T-helper 9 cell (primary cell): ENCODE data around the gene GTF2A1.
"Not testable (repeated sequence)": the region's sequence is repeated elsewhere in the genome, so short reads cannot be mapped to it uniquely, and the experiment has no call there.

ENCODE experiments used
- DNase-seq: peaks from one replicate; pipeline ENCODE4 v3.0.0-alpha.2; 2020
- total RNA-seq, 2 donors: gene quantifications; one replicate each; lab custom pipeline; 2026; lab: John Stamatoyannopoulos, UW

GTF2A1 gene
- total RNA-seq = 37.4 to 72.6 reads per million in 2 donors

DNA sequence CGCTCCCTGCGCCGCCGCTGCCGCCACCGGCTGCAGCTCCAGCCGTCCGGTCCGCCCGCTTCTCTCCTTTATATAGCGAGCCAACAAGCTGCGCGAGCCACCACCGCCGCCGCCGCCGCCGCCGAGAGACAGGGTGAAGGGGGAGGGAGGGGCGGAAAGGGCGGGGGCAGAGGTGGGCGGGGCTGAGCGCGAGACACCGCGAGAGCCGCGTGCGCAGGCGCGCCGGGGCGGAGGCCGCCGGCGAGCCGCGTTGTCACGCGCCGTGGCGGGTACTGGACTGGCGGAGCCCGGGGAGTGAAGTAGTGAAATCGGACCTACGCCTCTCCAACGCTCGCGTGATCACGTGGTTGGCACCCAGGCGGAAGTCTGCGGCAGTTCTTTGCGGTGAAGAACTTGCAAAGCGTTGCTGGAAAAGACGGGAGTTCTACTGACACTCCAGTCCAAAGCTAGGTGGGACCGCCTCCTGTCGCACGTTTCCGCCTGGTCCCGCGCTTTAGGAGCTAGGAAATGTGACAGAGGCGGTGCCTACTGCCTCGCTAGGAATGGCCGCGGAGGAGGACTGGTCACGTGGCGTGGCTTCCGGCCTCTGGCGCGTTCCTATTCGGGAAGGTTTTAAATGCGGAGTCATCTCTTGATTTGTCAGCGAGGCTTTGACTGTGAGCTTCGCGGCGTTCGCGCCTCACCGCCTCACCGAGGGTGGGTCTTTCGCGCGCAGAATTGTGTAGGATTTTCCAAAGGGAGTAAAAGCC is at the start of gene GTF2A1:
Gene GTF2A1, minus strand, starts transcription at position 130 of the 749 bp plus-strand sequence. CDS start 441 bp downstream, outside the sequence.
- DNase-seq = peak; percentile 95

DNA sequence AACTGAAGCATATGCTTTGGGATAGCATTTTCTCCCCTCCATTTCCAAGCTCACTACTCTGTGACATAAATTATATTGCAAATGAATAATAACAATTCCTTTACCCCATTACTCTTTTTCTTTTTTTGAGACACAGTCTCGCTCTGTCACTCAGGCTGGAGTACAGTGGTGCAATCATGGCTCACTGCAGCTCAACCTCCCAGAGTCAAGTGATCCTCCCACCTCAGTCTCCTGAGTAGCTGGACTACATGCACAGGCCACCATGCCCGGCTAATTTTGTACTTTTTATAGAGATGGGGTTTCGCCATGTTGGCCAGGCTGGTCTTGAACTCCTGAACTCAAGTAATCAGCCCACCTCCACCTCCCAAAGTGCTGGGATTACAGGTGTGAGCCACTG is 49.2 kb upstream of the GTF2A1 start:
- no peak for DNase-seq

DNA sequence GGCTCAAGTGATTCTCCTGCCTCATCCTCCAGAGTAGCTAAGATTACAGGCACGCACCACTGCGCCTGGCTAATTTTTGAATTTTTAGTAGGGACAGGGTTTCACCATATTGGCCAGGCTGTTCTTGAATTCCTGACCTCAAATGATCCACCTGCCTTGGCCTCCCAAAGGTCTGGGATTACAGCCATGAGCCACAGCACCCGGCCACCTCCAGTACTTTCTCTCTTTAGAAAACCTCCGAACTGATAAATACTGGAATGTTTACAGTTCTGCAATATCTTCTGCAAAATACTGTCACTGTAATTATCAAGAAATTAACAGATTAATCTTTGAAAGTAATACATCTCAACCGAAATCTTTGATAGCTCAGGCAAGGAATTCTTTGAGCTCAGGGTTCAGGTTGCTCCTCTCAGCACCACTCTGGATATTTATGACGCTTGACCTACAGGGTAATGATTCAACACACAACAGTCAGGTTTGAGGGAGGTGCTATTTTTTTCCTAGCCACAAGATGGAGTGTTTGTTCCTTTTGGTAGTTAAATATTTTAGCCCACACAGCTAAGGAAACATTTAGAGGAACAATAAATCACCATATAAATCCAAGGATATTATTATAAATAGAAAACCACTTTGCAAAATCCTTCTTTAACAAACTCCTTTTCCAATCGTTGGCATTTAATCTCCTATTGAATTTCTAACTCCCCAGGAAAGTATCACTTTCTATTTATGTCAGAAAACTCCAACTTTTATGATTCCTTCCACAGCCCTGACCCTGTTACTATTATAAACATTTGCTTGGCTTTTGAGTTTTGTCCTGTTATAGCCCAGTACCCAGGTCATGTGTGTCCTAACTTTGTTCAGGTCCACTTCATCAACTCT is 48.6 kb upstream of the GTF2A1 start:
- DNase-seq = no peak

DNA sequence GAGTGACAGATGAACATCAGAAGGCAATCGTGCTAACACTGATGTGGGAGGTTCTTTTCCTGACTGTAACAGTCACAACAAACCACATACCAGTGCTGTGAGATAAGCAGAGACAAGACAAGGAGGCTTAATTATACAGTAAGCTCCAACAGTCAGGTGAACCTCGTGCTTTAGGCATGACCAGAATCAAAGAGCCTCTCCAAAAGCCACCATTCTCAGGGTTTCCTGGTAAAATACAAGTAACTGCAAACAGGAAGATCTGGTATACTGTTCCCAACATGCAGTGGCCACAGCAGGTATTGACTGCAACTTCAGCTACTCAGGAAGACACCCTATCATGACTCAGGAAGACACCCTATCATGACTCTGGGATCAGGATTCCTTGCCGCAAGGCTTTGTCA is 47.3 kb upstream of the GTF2A1 start:
- DNase-seq = no peak

DNA sequence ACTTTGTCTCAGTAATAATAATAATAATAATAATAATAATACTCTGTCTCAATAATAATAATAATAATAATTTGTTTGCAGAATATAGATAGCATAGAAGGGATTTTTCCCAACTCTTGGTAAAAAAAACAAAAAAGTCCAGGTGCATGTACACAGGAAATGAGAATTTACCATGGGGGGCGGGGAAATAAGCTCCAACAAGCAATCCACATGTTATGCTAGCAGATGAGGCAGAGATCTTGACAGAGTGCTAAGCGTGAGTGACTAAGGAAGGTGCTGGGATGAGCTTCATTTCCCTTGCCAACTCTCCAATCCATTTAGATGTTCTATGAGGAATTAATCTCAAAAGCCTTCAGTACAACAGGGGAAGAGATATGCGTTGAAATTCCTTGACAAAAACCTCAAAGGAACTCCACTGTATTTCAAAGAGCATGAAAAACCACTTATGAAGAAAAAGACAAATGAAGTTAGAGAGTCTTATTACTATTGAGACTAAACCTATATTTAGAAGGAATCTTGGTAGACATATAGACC is 44.9 kb upstream of the GTF2A1 start:
- DNase-seq = no peak

DNA sequence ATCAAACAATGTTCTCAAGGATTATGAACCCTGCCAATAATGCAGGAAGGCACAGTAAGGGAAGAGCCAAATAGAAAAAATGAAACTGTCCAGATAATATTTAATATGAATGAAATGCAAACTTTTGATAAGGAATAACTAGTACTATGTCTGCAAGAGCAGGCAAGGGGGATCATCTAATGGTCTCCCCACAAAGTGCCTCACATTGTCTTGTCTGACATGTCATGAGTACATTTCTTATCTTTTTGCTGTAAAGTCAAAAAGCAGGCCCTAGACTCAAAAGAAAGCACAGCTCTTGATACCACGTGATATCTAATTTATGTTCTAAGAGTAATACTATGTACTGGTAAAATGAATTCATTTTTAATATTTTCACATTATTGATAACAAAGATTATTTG is 43.9 kb upstream of the GTF2A1 start:
- DNase-seq = no peak

DNA sequence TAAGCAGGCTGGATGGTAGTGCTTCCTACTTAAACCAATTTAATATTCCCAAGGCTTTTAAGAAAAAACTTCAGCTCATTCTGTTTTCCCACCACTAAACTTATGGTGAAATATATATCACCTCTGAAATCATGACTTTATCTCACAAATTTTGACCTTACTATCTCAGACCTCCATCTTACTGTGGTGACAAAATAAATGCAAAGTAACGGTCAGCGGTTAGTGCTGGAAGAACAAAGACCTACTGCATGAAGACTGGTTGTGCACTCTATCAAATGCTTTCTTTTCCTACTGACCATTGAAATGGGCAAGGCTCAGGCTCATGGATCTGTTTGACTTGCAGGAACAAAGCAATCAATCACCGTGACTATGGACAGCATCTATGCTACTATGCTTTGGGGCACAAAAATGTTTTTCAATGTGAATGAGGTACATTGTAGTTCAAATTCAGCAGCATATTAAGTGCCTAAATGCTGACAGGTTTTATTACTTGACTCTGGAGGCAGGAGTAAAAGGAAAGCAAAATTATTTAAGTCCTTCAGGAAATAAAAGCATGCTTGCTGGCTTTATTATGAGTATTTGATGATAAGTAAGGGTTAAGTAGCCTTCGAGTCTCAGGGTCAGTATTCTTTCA is 43.1 kb upstream of the GTF2A1 start:
- DNase-seq = no peak

DNA sequence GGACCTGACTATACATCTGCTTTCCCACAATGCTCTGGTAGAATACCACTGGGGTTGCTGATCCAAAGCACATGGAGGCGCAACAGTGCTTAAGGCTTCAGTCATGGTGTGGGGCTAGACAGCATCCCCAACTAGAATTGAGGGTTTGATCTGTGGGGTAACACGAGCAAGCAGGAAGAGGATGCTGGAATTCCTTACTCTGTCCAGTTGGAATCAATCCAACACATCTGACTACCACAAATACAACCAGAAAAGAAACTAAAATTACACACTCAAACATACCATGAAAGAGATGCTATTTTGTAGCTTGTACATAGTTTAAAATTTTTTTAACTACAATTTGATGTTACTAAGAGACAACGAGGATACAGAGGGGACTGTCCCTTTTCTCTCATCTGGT is 40.4 kb upstream of the GTF2A1 start:
- no peak for DNase-seq

DNA sequence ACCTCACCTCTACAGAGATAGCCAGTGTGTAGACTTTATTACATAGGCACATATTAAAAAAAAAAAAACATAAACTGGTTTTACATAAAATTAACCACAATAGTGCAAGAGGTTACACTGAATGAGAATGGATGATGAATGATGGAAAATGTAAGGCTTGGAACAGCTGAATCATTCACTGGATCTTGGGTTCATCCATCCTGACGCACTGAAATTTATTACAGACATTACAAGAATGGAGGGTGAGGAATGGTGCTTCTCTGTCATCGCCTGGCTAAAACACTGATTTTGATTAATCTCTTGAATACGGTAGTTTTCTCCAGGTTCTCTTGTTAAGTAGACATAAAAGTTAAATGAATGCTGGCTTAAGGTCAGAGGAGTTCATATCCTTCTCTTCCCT is 40.0 kb upstream of the GTF2A1 start:
- DNase-seq = no peak

DNA sequence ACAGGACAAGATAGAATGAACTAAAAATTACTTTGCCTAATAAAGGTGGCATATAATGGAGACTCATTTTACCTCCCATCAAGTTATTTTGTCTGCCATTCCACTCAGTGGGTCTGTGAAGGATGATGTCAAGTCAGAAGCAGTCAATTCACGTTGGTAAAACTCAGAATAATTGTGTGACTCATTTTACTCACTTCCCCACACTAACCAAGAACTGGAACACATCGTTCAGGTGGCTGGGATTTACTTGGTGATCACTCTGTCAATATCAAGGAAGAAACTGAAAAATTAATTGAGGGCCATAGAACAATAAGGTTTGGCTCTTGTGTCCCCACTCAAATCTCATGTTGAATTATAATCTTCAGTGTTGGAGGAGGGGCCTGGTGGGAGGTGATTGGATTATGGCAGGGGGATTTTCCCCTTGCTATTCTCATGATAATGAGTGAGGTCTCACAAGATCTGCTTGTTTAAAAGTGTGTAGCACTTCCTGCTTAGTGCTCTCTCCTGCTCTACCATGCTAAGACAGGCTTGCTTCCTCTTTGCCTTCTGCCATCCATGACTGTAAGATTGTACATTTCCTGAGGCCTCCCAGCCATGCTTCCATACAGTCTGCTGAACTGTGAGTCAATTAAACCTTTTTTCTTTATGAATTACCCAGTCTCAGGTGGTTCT is 35.7 kb upstream of the GTF2A1 start:
- DNase-seq = no peak

DNA sequence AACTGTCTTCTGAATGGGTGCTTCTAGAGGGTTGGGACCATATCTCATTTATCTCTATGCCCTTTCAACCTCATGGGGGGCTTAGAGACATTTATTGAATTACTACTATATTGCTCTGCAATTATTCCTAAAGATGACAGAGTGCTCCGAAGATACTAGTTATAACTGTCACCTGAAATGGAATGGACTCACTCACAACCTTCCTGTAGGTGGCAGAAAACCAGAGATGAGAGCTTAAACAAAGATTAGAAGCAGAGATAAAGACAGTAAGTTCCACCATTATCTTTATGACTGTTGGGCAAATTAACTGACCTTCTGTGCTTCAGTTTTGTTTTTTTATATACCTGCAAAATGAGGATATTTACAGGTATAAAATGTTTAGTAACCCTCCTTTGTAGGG is 31.5 kb upstream of the GTF2A1 start:
- no peak for DNase-seq

DNA sequence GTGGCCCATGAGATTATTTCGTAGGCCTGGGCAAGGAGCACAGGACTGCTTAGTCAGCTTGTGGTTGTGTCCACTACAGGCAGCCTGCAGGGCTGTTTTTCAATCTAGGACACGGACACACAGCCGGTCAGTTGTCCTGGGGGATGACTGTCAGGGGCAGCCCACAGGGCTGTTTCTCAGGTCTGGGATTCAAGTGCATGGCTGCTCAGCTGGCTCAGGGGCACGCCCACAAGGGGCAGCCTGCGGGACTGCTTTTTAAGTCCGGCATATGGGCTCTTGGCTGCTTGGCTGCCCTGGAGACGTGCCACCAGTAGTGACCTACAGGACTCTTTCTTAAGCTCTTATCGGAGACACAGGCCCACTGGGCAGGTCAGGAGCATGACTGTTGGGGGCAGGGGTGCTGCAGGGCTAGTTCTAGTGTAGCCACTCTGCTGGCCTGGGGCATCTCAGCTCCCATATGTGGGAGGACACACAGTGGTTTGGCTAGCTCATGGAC is 26.6 kb upstream of the GTF2A1 start:
- DNase-seq = no peak

DNA sequence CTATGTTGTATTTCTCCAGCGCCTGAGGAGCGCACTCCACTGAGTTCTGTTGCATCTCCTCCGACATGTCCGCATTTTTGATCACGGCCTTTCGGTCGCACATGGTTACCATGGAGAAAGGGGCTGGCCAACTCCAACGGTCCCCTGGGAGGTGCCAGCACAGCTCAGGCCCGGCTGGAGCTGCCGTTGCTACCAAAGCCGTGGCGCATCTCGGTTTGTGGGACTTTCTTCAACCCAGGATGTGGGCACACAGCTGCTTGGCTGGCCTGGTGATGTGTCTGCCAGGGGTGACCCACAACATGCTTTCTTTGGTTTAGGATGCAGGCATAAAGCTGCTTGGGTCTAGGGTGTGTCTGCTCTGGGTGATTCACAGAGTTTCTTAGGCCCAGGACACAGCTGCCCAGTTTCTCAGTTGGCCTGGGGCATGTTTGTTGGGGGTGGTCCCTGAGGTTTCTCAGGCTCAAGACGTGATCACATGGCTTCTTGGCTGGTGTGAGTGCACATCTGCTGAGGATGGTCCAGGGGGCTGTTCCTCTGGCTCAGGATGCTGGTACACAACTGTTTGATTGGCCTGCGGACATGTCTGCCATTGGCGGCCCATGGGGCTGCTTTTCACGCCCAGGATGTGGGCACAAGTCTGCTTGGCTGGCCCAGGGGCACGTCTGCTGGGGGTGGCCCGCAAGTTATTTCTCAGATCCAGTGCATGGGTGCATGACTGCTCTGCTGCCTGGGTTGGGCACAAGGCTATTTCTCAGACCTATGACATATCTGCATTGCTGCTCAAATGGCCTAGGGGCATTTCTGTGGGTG is 25.9 kb upstream of the GTF2A1 start:
- no peak for DNase-seq

DNA sequence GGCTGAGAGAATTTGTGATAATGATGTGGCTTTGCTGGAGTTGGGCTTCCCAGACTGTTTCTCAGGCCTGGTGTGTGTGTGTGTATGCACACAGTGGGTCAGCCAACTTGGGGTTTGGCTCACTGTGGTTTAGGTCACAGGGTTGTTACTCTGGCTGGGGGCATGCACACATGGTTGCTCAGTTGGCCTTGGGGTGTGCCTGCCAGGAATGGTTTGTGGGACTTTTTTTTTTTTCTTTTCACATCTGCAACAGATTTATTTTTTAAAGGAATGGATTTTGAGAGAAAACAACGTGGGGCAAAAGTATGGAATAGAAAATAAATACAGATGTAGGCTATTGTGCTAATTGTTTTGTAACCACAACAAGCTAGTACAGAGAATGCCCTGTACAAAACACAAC is 25.0 kb upstream of the GTF2A1 start:
- no peak for DNase-seq

DNA sequence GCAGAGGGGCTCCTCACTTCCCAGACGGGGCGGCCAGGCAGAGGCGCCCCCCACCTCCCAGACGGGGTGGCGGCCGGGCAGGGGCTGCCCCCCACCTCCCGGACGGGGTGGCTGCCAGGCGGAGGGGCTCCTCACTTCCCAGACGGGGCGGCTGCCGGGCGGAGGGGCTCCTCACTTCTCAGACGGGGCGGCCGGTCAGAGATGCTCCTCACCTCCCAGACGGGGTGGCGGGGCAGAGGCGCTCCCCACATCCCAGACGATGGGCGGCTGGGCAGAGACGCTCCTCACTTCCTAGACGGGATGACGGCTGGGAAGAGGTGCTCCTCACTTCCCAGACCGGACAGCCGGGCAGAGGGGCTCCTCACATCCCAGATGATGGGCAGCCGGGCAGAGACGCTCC is 23.7 kb upstream of the GTF2A1 start:
- not testable (repeated sequence) for DNase-seq

DNA sequence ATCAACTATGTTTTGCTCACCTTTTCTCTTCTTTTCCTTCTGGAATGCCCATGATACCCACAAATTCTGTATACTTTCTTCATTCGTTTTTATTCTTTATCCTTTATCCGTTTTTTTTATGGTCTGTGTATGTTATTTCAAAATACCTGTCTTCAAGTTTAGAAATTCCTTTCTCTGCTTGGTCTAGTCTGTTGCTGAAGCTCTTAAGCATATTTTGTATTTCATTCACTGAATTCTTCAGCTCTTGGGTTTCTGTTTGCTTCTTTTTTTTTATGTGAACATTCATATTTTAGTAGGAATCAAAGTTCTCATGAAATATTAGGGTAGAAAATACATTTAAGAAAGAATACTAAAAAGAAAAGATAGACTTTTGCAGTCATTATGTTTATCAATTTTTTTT is 22.7 kb upstream of the GTF2A1 start:
- no peak for DNase-seq

DNA sequence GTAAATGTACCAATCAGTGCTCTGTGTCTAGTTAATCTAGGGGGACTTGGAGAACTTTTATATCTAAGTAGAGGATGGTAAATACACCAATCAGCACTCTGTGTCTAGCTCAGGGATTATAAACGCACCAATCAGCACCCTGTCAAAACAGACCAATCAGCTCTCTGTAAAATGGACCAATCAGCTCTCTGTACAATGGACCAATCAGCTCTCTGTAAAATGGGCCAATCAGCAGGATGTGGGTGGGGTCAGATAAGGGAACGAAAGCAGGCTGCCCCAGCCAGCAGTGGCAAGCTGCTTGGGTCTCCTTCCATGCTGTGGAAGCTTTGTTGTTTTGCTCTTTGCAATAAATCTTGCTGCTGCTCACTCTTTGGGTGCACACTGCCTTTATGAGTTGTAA is 16.1 kb upstream of the GTF2A1 start:
- not testable (repeated sequence) for DNase-seq

DNA sequence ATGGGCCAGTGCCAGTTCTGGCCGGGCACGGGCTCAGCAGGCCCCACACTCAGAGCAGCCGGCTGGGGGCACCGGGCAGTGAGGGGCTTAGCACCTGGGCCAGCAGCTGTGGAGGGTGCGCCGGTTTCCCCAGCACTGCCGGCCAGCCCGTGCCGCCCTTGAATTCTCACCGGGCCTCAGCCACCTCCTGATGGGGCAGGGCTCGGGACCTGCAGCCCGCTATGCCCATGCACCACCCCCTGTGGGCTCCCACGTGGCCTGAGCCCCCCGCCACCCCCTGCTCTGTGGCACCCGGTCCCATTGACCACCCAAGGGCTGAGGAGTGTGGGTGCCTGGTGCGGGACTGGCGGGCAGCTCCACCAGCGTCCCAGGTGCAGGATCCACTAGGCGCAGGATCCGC is 15.4 kb upstream of the GTF2A1 start:
- DNase-seq = no peak

DNA sequence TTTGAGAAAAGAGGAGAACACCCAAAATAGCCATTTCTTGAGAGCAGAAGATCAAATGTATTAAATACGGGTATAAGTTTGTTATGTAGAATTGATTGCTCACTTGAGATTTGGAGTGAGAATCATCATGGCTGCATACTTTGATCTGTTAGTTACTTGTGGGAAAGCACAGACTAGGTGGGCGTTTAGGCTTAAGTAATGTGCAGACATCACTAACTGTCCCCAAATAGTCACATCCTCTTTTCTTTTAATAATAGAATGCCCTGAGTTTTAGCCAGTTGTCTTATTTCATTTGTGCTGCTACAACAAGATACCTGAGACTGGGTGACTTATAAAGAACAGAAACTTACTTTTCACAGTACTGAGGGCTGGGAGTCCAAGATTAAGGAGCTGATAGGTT is 14.3 kb upstream of the GTF2A1 start:
- DNase-seq = no peak

DNA sequence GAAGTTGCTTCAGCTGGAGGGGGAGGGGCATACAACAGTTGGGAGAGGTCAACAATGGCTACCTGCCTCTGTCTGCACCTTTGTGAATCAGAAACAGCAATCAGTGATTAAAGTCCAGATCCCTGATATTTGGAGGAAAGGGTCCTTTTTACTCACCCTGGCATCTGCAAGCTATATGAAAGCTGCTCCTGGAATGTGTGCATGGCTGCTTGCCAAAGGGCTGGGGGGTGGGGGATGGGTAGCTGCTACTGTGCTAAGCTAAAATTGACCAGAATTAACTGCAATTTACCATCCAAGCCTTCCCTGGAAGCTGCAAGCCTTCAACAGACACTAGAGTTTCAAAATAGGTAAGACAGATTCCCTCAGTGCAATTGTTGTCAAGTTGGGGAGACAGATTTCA is 13.5 kb upstream of the GTF2A1 start:
- DNase-seq = no peak

DNA sequence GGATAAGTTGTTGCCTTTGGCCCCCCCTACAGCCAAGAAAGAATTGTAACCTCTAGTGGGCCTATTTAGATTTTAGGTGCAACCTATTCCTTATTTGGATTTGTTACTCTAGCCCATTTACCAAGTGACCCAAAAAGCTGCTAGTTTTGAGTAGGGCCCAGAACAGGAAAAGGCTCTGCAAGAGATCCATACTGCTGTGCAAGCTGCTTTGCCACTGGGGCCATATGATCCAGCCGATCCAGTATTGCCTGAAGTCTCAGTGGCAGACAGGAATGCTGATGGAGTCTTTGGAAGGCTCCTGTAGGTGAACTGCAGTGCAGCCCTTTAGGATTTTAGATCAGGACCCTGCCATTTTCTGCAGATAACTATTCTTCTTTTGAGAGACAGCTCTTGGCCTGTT is 12.9 kb upstream of the GTF2A1 start:
- DNase-seq = no peak

DNA sequence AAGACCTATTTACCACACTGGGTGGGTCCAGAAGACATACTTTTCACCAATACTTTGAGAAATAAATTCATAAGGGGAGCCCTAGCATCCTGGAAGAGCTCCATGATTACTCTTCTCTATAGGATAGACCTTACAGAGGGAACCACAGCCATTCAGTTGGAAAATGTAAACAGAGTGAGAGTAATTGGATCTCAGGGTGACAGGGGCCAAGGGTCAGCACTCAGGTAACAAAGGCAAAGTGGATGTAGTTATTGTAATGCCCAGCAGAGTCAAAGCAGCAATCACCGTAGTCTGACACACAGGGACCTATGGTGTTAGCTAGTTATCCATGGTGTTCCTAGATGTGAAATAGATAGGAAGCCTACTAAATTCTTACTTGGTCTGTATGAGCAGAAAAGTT is 10.8 kb upstream of the GTF2A1 start:
- no peak for DNase-seq
